GM18873 (cell line): ENCODE results near the gene KCNMA1.
"Not testable (repeated sequence)": the region's sequence is repeated elsewhere in the genome, so short reads cannot be mapped to it uniquely, and the experiment has no call there.

Experiments used
- ATAC-seq: cut with Tn5 transposase; IDR thresholded peaks from one replicate; pipeline ENCODE4 v1.9.1; 2021; ENCODE audit warnings: mild to moderate bottlenecking, moderate library complexity, moderate number of reproducible peaks; ENCODE audit not compliant: unreplicated experiment, low FRiP score

The KCNMA1 gene

DNA sequence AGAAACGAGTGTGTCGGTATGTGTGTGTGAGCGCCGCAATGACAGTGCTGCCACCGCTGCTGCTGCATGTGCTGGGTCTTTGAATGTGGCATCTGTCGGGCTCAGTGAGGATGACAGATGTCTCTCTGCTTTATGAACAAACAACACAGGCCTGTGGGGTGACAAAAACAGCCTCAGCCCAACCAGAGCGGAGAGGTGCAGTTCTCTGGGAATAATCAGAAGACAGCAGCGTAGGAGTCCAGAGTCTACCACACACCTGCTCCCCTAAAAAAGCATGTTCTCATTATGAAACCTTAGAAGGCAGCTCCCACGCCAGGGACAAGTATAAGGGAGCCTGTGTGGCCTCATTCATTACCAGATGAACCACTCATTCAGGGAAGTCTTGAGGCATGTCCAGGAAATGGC lies 278.3 kb downstream of the KCNMA1 start:
- ATAC-seq = no peak

DNA sequence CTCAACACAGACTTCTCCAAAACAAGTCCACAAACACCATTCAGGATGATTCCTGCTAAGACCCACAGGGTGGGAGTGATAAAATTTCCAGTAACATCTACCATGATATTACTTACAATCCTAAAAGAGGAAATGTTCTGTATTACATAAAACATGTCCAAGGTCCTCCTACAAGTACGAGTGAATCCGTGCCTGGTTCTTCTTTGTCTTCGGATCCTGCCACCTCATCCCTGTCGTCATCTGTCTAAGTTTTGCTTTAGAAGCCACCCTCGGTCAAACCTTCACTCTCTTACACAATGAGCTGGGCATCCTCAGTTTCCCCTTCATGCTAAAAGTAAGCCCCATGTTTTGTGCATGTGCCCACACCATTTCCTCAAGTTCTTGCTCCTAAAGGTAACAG lies 279.0 kb downstream of the KCNMA1 start:
- no peak for ATAC-seq

DNA sequence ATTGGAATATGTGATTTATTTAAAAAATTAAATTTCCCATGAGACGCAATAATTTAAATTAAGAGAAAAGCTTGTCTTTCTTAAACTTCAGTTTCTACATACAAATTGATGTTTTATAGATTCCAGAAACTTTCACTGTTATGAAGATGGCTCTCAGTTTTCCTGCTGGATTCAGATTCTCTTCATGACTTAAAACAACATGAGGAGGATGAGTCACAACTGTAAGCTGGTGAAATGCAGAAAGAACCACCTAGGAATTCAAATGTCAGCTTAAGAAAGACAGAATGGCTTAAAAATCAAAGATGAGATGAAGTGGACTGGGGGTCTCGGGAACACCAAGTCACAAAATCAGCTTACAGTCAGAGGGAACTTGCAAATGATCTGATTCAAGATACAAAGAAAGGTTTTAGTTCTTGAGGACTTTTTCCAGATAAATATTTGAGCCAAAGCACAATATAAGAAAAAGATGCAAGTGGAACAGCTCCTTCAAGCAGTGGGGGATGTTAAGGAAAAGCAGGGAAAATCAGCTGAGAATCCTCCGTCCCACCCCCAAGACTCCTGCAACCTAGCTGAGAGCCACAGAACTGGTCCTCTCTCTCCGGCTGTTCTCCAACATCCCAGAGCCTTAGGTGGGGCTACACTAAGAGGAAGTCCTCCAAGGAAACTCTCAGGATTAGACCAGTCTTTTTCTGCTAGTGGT lies 279.8 kb downstream of the KCNMA1 start:
- no peak for ATAC-seq

DNA sequence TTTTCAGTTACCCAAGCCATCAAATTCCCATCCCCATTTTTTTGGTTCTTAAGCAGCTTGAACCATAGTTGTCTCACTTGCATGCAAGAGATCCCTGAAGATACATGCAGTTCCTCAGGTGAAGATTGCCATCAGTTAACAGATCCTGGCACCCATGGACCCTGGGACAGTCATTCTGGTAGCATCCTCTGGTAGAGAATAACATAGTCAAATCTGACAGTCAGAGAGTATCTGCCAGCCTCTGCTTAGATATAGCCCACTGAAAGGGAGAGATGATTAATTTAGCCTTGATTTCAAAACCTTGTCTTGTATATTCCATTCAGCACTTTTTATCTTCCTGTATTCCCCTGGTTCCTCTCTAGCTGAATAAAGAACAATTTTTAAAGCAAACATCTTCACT lies 280.4 kb downstream of the KCNMA1 start:
- ATAC-seq = no peak

DNA sequence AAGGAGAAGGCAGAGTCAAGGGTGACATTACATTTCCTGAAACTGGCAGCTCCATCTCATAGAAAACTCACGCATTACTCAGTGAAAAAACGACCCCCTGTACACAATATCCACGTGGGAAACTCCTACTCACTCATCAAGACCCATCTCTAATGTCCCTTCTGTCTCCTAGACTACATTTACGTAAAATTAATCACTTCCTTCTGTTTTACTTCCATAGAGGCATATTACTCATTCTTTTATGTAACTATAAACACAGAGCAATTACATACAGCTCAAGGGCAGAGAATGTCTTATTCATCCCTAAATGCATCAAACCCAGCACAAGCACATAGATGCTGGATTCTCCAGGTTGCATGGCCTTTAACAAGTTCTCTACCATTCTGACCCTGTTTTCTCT lies 281.8 kb downstream of the KCNMA1 start:
- ATAC-seq = no peak

DNA sequence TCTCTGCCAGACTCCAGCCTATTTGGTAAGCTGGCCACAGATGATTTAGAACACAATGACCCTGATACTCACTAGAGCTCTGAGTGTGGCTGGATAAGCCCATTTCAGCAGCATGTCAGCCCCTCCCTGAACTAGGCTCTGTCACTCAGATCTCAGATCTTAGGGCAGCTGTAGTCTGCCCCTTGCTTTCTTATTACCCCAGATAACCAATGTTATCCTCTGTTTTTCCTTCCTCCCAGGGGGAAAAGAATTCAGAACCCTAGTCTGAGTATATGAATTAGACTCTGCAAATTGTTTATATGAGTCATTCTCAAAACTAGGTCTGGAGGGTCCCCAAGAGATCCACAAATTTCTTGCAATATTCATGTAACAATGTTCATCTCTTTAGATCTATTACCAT lies 286.2 kb downstream of the KCNMA1 start:
- ATAC-seq = no peak

DNA sequence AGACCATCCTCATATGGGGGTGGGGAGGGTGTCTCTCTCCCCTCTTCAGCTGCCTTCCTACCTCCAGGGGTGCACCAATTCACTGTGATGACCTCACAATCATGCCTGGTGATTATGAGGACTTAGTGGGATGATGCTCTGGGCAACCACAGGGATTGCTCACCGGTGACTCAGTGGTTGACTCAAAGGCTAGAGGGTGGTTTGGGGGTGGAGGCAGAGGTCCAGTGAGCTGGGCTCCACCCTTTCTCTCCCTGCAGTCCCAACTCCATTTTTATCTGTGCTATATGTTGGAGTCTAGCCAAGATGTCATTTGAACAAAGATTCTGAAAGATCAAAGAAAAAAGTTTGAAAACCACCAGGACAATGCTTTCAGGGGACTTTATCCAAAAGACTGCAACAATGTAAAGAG lies 286.9 kb downstream of the KCNMA1 start:
- ATAC-seq = no peak

DNA sequence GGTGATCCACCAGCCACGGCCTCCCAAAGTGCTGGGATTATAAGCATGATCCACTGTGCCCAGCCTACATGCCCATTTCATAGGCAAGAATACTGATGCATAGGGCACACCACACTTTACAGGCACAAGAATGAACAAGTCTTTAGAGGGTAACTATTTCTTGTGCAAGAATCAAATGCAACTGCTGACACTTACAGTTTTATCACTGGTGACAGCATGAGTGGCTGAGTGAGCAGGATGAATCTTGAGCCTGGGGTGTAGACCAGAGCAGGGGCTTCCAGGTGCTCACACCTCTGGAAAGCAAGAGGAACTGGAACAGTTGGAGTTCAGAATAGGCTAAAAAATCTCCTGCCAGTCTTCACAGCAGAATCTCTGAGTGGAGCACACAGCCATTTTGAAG lies 287.5 kb downstream of the KCNMA1 start:
- no peak for ATAC-seq

DNA sequence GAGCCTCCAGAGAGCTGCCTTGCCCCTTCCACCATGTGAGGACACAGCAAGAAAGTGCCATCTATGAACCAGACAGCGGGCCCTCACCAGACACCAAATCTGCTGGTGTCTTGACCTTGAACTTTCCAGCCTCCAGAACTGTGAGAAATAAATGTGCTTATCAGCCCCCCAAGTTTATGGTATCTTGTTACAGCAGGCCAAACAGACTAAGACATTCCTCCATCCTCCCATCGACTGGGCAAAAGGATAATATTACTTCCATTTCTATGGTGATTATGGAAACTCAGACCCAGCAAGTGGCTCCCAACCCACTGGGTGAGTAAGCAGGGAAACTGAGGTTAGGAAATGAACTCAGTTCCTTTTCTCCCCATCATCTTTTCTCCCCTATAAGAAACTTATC lies 288.4 kb downstream of the KCNMA1 start:
- ATAC-seq = no peak

DNA sequence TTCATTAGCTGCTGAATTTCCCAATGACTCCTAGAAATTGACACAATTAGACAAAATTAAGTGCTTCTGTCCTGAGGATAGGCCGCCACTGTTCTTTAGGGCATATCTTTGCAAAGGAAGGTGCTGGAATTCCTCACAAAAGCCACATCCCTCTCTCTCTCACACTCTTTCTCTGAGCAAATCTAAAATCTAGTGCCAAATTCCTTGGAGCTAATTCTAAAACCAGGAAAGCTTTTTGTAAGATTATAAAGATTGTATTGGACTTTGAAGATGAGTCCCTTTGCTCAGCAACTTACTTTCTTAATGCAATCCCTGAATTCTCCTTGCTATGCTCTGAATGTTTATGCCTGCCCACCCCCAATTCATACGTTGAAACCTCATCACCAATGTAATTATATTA lies 288.9 kb downstream of the KCNMA1 start:
- ATAC-seq = no peak

DNA sequence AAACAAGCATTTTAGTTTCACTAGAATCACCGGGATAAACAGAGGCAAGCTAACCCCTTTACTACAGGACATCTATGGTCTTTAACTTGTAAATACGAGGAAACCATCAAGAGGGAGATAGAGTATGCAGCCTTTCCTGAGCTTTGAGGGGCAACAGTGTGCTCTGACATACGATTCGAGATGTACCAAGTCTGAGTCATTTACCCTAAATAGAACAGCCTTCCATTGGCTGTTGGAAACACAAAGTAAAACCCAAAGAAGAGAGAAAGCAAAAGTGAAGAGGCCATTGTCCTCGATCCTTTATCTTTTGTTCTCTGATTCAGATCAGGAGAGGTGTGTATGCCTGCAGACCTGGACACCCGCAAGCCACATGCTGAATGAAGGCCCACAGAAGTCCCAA lies 289.5 kb downstream of the KCNMA1 start:
- ATAC-seq = no peak

DNA sequence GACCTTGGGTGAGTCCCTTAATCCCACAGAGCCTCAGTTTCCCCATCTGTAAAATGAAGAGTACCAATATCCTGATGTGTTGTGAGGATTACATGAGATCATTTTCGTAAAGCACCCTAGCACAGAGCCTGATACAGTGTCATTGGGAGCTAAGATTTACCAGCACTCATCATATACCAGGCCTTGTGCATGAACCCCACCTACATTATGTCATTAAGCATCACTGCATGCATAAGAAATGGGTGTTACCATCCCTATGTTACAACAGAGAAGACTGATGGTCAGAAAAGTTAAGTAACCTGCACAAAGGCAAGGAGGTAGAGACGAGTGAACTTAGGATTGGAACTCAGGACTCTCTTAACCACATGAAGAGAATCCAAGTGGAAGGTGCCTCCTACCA lies 290.6 kb downstream of the KCNMA1 start:
- ATAC-seq = no peak

DNA sequence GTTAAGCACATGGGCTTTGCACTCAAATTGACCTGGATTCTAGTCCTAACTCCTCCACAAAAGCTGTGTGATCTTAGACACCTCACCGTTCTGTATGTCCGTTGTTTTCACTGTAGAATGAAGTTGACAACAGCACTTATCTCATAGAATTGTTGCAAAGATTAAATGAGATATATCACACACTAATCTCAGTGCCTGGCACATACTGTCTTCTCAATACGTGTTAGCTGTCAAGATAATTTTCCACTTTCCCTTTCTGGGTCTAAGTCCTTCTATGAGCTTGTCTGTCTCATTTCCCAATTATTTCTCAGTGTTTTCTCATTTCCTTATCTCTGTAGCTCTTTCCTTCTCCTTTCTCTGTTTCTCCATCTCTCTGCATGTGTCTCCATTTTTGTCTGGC lies 296.6 kb downstream of the KCNMA1 start:
- no peak for ATAC-seq

DNA sequence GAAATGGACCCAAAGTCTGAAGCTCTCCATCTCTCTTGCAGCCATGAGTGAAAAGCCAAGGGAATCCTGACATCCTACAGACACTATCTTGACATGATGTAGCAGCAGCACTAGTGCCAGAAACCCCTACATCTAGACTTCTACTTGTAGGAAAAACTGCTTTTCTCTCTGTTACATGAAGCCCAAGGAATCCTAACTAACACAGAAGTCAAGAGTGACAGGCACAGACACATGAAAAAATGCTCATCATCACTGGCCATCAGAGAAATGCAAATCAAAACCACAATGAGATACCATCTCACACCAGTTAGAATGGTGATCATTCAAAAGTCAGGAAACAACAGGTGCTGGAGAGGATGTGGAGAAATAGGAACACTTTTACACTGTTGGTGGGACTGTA lies 297.7 kb downstream of the KCNMA1 start:
- ATAC-seq = not testable (repeated sequence)

DNA sequence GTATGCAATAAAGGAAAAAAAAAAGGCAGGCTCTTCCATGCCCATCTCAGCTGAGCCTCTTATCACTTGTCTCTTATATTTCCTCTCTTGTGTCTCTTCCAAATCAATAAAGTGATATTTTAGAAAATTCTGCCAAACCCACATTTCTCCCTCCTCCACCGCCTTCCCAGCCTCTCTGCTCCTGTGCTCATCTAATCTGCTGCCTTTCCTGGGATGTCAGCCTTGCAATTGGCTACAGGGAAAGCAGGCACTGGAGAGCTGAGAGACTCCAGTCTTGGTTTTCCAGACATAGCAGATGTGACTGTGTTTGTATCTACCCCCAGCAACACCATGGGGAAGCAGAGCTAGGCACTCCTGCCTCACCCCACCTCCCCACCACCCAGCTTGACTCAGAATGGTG lies 298.4 kb downstream of the KCNMA1 start:
- no peak for ATAC-seq

DNA sequence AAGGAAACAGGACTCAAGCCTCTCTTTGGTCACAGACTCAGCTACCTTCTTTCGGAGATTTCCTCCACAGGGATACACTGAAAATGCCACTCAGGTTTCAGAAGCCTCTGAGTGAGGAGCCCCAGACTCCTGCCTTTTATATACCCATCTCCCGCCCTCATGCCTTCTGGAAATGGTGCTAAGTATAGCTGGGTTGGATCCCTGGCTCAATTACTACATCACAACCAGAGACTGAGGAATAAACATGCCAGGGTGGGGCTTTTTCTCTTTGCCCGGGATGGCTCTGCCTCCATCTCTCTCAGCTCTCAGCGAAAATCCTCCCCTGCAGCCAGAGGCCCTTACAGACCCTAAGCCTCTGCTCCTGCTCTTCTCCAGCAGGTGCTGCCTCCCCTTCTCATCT lies 299.5 kb downstream of the KCNMA1 start:
- ATAC-seq = no peak

DNA sequence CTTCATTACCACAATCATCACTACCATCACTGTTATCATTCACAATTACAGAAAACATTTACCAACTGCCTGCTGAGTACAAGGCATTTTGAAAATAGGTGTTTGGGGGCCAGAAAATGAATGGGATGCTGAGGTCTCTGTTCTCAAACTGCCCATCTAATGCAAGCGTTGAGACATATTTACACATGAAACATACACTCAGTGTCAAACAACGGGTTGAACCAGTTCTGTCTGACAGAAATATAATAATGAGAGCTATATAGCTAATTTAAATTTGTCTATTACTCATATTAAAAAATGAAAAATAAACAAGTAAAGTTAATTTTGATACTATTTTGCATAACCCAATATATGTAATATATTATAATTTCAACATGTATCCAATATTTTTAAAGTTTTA lies 303.1 kb downstream of the KCNMA1 start:
- no peak for ATAC-seq

DNA sequence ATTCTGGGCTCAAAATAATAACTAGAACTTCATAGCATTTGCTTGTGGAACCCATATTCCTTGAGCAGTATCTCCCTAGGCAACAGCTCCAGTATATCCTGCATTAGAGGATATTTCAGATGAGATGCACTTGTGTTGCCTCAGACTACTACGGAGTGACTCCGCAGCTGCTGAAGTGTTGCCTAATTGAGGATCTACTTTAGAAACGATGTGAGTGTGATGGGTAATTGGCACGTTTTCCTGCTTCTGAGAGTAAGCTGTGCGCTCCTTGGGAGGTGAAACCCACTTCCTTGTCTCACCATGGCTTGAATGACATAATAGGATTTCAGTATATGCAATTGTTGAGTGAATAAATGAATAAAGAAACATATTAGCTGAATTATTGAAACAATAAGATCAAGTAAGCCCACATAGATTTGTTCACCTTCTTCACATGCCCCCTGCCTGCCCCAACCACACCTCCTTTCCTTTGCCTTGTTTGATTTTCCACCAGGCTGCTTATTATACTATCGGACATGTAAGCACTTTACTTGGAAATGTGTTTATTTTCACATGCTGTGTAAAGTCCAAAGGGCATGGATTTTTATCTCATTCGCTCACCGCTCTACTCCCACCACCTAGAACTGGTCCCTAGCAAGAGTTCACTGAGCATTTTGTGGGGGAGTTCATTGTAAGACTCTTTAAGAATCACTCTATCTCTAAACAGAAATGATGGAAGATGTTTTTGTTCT lies 303.8 kb downstream of the KCNMA1 start:
- ATAC-seq = no peak

DNA sequence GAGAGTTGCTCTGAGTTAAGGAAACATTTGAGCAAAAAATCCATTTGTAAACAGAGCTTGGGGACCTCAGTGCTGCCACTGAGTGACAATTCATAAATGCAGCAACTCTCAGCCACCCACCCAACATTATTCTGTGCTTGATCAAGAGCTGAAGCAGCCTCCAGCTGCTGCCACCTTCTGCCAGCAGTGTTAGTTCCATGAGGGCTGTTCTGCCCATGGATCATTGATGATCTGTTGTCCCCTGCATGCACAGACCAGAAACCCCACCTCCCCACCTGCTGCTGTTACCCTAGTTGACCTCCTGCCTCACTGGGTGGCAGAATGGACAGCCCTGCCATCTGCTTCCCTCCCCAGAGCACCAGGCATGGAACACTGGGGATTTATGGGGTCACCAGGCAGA lies 305.4 kb downstream of the KCNMA1 start:
- ATAC-seq = no peak

DNA sequence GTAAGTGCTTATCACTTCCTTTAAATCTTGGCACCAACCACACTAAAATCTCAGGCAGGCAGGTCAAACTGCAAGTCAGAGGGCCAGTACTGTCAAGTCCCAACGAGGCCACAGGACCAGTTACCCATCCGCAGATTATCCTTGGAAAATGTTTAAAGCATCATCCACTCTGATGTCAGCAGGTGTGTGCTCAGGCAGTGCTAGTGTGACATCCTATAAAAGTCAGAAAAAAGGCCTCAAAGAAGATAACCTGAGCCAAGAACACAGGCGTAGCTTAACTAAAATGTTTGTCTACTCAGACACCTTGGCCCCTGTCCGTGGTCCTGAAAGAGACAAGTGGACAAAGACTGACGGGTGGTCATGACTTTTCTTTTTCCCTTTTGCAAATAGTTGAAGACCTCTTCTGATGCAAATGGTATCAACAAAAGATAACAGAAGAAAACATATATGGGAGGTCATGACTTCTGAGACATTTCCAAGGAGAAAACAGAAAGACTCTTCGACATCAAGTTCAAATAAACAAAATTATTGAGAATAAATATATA lies 309.3 kb downstream of the KCNMA1 start:
- ATAC-seq = no peak

DNA sequence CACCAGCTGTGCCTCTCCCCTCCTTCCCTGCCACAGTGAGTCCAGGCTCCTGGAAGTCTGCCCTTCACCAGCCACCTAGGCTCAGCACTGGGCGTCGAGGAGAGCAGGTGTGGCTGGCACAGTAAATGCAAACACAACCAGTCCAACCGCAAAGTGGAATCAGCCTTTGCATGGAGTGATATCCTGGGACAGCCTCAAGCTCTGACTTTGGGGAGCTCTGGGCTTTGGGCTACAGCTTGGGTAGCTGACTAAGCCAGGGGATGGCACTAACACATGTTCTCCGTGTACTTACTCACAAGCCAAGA lies 312.4 kb downstream of the KCNMA1 start:
- no peak for ATAC-seq

DNA sequence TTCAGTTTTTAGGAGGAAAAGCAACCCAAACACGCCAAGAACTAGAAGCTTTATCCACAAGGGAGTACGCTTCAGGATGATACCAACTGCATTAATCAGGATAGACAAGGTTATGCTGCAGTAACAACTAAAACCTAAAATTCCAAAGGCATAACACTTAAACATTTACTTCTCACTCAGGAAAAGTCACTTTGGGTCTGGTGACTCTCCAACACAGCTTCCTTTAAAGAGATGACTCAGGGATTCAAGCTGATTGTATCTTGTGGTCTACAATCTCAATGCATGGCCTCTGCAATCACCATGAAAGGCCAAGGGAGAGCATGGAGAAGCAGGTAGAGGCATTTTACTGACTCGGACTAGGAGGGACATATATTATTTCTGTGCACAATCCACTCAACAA lies 315.8 kb downstream of the KCNMA1 start:
- ATAC-seq = no peak
